ENCODE measurements around the gene RANBP17.

- TF ChIP-seq, protein P1, sequence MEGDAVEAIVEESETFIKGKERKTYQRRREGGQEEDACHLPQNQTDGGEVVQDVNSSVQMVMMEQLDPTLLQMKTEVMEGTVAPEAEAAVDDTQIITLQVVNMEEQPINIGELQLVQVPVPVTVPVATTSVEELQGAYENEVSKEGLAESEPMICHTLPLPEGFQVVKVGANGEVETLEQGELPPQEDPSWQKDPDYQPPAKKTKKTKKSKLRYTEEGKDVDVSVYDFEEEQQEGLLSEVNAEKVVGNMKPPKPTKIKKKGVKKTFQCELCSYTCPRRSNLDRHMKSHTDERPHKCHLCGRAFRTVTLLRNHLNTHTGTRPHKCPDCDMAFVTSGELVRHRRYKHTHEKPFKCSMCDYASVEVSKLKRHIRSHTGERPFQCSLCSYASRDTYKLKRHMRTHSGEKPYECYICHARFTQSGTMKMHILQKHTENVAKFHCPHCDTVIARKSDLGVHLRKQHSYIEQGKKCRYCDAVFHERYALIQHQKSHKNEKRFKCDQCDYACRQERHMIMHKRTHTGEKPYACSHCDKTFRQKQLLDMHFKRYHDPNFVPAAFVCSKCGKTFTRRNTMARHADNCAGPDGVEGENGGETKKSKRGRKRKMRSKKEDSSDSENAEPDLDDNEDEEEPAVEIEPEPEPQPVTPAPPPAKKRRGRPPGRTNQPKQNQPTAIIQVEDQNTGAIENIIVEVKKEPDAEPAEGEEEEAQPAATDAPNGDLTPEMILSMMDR (IDR thresholded peaks at IDR 0.05; ENCODE audit: poor library complexity, severe bottlenecking) = no peak
- no peak for TF ChIP-seq POLR2AphosphoS5 (IDR thresholded peaks at IDR 0.05)
- no peak for TF ChIP-seq EP300 (conservative IDR thresholded peaks at IDR 0.05; ENCODE audit: poor library complexity, severe bottlenecking)
- TF ChIP-seq REST (IDR thresholded peaks at IDR 0.05; ENCODE audit: borderline replicate concordance) = no peak
- no peak for TF ChIP-seq RAD21 (conservative IDR thresholded peaks at IDR 0.05)
- no peak for TF ChIP-seq TAF1 (IDR thresholded peaks at IDR 0.05; ENCODE audit: low read depth)
- TF ChIP-seq MXI1 (conservative IDR thresholded peaks at IDR 0.05; ENCODE audit: poor library complexity, severe bottlenecking) = no peak
- no peak for TF ChIP-seq EZH2 (IDR thresholded peaks at IDR 0.05; ENCODE audit: borderline replicate concordance, insufficient read depth, low read length, poor library complexity, severe bottlenecking)
These were observed 14.0 kb downstream of the RANBP17 start for GRCh38 chr5:170875811-170876210.
